HFF-Myc (cell line): Measurements from ENCODE around the gene SLC6A17.

Source experiments
- DNase-seq: peaks from one replicate; pipeline ENCODE4 v3.0.0-alpha.2; 2011; ENCODE audit warnings: low read depth; ENCODE audit errors: extremely low read depth
- H3K4me3 ChIP-seq: replicated peaks from 2 replicates; pipeline ENCODE4 v1.5.1; 2011; ENCODE audit warnings: low read depth, mild to moderate bottlenecking, control low read depth, low read length
- TF ChIP-seq, protein P1 (sequence below): IDR thresholded peaks from 2 replicates; pipeline ENCODE4 v1.5.1; 2012; ENCODE audit warnings: mild to moderate bottlenecking, low read depth, low read length, control low read depth; ENCODE audit errors: missing control alignments

SLC6A17 gene

DNA sequence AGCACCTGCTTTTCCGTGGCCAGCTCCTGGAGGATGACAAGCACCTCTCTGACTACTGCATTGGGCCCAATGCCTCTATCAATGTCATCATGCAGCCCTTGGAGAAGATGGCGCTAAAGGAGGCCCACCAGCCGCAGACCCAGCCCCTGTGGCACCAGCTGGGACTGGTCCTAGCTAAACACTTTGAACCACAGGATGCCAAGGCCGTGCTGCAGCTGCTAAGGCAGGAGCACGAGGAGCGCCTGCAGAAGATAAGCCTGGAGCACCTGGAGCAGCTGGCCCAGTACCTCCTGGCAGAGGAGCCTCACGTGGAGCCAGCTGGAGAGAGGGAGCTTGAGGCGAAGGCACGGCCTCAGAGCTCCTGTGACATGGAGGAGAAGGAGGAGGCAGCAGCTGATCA is 37.6 kb upstream of the SLC6A17 start:
- H3K4me3 ChIP-seq = no peak overlapping the region
- no peak for DNase-seq
- TF ChIP-seq, protein P1, sequence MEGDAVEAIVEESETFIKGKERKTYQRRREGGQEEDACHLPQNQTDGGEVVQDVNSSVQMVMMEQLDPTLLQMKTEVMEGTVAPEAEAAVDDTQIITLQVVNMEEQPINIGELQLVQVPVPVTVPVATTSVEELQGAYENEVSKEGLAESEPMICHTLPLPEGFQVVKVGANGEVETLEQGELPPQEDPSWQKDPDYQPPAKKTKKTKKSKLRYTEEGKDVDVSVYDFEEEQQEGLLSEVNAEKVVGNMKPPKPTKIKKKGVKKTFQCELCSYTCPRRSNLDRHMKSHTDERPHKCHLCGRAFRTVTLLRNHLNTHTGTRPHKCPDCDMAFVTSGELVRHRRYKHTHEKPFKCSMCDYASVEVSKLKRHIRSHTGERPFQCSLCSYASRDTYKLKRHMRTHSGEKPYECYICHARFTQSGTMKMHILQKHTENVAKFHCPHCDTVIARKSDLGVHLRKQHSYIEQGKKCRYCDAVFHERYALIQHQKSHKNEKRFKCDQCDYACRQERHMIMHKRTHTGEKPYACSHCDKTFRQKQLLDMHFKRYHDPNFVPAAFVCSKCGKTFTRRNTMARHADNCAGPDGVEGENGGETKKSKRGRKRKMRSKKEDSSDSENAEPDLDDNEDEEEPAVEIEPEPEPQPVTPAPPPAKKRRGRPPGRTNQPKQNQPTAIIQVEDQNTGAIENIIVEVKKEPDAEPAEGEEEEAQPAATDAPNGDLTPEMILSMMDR = no peak

DNA sequence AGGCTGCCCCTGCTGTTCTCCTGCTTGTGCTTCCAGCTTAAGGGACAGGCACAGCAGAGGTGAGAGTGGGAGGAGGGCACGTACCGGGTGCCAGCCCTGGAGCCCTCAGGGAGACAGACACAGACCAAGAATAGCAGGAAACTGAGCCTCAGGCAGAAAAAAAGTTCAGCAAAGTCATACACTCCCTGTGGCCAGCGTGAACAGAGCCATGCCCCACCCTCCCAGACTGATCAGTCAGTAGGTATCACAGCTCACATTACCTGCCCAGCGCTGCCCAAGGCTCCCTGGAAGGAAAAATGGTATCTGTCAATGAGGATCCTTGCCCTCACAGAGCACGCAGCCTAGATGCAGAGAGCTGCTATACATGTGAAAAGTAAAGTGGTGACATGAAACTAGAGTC is 36.7 kb upstream of the SLC6A17 start:
- no peak for DNase-seq
- TF ChIP-seq, protein P1 = no peak
- H3K4me3 ChIP-seq = no peak overlapping the region

DNA sequence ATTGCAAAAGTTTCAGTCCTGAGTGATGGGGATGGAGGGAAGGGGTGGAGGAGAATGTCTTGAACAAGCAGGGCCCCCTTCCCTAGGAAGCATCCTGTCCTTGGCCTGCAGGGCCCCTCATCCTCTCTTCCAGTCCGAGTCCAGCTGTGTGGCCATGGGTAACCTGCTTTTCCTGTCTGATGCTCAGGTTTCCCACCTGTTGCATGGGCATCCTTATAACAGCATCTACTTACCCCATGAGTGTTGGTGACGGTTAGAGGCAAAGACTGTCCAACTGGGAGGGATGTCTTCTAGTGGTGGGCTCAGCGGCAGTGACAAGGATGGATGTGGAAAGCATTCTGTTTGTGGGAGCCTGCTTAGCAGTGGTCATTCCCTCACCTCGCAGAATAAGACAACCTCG is 36.1 kb upstream of the SLC6A17 start:
- no peak overlapping the region for H3K4me3 ChIP-seq
- DNase-seq = no peak
- TF ChIP-seq, protein P1 = no peak

DNA sequence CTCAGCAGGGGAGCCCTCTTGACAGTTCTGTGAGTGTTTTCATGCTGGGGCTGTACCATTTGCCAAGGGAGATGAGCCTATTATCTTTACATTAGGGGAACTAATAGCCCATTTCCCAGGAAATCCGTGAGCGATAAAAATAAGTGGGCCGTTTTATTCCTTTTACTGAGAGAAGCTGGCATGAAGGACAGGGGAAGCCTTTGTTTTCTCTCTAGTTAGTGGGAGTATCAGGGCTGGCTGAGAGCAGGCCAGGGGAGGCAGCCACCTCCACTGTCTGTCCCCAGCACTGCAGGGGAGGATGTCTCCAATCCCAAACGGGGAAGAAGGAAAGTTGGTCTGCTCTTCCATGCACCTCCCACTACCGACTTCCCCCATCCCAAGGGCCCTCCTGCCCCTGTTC is 35.5 kb upstream of the SLC6A17 start:
- H3K4me3 ChIP-seq = no peak overlapping the region
- TF ChIP-seq, protein P1 = no peak
- DNase-seq = no peak

DNA sequence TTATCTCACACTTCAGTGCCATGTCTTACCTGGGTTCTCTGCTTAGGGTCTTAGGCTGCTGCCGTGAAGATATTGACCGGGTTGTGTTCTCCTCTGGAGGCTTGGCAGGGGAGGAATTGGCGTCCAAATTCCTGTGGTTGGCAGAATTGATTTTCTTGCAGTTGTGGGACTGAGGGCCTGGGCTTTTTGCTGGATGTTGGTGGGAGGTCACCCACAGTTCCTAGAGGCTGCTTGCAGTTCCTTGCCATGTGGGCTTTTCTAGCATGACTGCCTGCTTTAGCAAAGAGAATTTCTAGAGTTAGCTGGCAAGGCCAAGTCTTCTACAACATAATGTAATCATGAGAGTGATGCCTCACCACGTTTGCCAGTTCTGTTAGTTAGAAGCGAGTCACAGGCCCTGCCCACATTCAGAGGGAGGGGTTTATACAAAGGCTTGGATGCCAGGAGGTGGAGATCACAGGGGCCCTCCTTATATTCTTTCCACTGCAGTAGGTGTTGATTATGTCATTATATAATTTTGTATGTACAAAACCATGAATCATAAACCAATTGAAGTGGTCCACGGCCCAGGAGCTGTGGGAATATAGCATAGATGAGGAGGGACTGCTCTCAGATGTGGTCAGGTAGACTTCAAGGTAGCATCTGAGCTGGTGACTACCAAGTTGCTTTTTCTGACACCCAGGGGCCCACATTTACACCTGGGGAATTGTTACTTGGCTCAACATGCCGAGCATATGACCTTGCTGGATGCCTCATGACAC is 31.5 kb upstream of the SLC6A17 start:
- TF ChIP-seq, protein P1 = no peak
- no peak overlapping the region for H3K4me3 ChIP-seq
- no peak for DNase-seq

DNA sequence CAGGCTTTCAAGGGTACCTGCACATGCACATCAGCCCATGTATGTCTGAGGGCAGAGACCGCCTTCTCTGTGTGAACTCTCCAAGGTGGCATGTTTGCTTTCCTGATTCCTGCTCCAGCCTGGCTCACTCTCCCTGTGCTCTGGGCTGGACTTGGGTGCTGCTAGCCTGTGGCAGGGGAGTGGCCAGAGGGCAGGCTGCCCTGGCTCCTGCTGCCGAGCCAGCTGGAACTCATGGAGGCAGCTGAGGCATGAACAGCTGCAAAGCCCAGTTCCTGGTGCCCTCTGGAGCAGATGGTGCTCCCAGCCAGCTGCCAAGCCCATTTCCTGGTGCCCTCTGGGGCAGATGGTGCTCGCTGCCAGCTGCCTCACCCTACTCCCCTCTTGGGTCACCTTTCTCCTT is 30.5 kb upstream of the SLC6A17 start:
- H3K4me3 ChIP-seq = no peak overlapping the region
- TF ChIP-seq, protein P1 = no peak
- DNase-seq = no peak

DNA sequence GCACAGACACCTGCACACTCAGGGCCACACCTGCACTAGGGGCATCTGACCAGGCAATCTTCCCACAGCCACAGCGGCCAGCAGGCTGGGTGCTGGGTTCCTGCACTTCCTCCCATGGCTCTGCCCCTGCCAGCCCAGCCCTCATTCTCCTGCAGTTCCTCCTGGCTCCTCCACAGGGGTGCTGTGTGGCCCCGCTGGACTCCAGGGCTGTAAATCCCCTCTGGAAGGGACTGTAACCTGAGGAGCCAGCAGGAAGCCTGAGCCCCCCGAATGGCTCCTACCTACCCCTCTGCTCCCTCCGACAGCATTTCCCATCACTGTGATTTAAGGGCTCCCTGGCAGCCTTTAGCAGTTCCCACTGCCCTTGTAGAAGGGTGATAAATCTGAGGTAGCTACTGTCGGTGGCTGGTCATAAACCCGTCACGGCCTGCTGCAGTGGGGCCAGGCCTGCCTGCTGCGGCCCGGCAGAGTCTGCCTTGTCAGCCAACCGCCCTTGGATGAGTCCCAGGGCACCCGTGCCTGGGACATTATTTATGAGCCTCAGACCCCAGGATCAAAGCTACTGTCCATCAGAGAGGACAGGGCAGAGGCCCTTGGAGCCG is 29.2 kb upstream of the SLC6A17 start:
- DNase-seq = no peak
- TF ChIP-seq, protein P1 = no peak
- no peak overlapping the region for H3K4me3 ChIP-seq
